Right lobe of liver (tissue), 4 donors: Measurements from ENCODE around the gene PRKAB2.
"Not testable (repeated sequence)": the region's sequence is repeated elsewhere in the genome, so short reads cannot be mapped to it uniquely, and the experiment has no call there.

Experiments
- CTCF ChIP-seq, 4 donors: fragments of 200-600 bp in 3 of 4; fragments of 450-650 bp in 1 of 4; IDR thresholded peaks; one replicate each; pipeline versions ENCODE4 v1.5.1 to v1.8.0; 2016 to 2022; ENCODE audit warnings: antibody characterized with exemption in 4 of 4, mild to moderate bottlenecking in 2 of 4
- POLR2A ChIP-seq: fragments of 450-650 bp; IDR thresholded peaks from one replicate; pipeline ENCODE4 v1.6.1; 2017; ENCODE audit warnings: antibody characterized with exemption, mild to moderate bottlenecking
- donor health status: DM: no; HTN: no; CAD: no.
- donor health status: DM: no; HTN: no; CAD: no.
- donor health status: DM: no; HTN: yes; CAD: no.

- not testable (repeated sequence) for TF ChIP-seq CTCF (IDR thresholded peaks at IDR 0.05); POLR2A
Measured at GRCh38 chr1:147197324-147197723, 25.1 kb upstream of the PRKAB2 start.
